ENCODE measurements around the gene CYP26A1.

The CYP26A1 gene

DNA sequence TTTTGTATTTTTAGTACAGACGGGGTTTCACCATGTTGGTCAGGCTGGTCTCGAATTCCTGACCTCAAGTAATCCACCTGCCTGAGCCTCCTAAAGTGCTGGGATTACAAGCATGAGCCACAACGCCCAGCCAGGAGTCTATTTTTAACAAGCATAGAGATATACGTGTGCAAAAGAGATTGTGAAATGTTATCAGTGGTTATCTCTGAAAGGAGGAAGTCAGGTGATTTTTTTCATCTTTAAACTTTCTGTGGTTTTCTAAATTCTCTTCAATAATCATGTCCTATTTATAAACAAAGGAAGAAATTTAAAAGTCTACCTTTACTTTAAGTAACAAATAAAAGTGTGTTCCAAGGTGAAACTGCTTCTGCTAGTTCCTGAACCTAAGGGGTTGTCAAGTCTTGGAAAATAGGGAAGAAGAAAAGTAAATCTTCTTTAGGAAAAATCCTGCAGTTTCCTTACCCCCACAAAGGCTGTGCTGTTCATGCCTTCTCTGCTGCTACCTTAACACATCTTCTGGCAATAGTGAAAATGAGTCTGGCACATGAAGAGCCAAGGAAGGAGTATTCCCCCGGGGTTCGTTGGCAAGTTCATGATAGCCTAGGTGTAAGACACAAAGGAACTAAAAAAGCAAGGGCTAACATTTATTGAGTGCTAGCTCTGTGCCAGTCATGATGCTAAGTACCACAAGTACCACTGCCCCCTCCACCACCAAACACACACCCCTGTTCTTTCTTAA is 51.1 kb downstream of the CYP26A1 start:
- DNase-seq: no peak

DNA sequence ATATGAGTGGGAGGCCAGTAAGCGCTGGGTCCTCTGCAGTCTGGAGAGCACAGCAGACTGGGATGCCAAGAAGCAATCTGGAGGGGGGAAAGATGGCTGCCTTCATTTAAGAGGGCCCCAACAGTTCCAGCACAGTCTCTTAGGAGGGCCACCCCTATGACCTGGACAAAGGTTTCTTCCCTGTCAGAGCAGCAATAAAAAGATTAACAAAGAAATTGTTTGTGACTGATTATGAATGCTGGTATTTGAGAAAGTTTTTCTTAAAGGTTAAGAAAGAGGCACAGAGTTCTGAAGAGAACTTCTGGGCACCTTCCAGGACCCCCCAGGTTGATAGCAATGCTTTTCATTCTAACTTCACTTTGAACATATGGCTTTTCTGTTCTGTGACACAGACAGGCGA is 52.3 kb downstream of the CYP26A1 start:
- no peak for DNase-seq

DNA sequence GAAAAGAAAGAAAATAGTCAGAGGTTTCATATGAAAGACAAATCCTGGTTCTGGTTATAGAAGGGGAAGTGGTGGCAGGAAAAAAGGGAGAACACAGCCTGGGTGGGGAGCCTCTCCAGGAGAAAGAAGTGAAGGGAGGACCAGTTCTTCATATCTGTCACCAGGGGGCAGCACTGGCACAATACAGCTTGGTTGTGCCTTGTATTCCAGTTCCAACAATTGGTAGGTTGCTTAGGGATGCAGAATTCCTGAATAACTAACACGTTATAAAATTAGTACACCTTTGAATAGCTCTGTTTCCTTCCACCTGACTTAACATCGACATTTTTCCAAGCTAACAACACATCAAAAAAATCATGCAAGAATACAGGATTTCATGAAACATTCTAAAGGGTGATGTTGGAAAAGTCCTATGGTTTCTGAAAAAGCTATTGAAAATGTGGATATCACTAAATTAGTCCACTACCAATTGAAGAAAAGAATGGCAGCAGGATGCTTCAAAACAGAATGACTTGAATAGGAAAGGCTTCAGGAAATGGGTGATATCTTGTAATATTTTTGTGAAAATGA is 52.9 kb downstream of the CYP26A1 start:
- DNase-seq: no peak

Measured in NCI-H1436 (cell line).